HuH-7.5 (cell line): Measurements from ENCODE around the gene RNF115.
A peak's percentile ranks its signal among the peaks of the same experiment; 100 is the strongest.
"Not testable (repeated sequence)": the region's sequence is repeated elsewhere in the genome, so short reads cannot be mapped to it uniquely, and the experiment has no call there.

ENCODE experiments used
- DNase-seq: peaks from one replicate; pipeline ENCODE4 v3.0.0; 2011; ENCODE audit warnings: low spot score

The RNF115 gene

GRCh38 chr1:145730467-145730866 is 93.4 kb downstream of the RNF115 start:
- no peak for DNase-seq

GRCh38 chr1:145729666-145730436 is 94.0 kb downstream of the RNF115 start:
- DNase-seq, result no peak

- DNase-seq, result no peak
Measured at GRCh38 chr1:145729196-145729595, 94.7 kb downstream of the RNF115 start.

GRCh38 chr1:145726193-145726592 is 97.7 kb downstream of the RNF115 start:
- DNase-seq, result not testable (repeated sequence)

- DNase-seq, result peak; percentile 58
Measured at GRCh38 chr1:145720878-145721671, 102.8 kb downstream of the RNF115 start.

- no peak for DNase-seq
Measured at GRCh38 chr1:145720556-145720877, 103.4 kb downstream of the RNF115 start.

GRCh38 chr1:145719230-145720079 is 104.4 kb downstream of the RNF115 start, which contains the start of gene CD160:
TSS of gene CD160 (plus strand) at chr1:145719499. CDS start at chr1:145728328, 8,829 bp downstream.
- DNase-seq, result no peak

- DNase-seq, result not testable (repeated sequence)
Measured at GRCh38 chr1:145718465-145718864, 105.4 kb downstream of the RNF115 start.

GRCh38 chr1:145717833-145718232 is 106.1 kb downstream of the RNF115 start:
- no peak for DNase-seq

GRCh38 chr1:145716641-145717345 is 107.1 kb downstream of the RNF115 start:
- no peak for DNase-seq

- DNase-seq, result no peak
Measured at GRCh38 chr1:145714524-145715111, 109.3 kb downstream of the RNF115 start.

GRCh38 chr1:145711213-145711651 is 112.7 kb downstream of the RNF115 start:
- DNase-seq, result no peak

- DNase-seq, result no peak
Measured at GRCh38 chr1:145710291-145711027, 113.4 kb downstream of the RNF115 start.

GRCh38 chr1:145708063-145708462 is 115.8 kb downstream of the RNF115 start:
- no peak for DNase-seq

GRCh38 chr1:145707183-145707867 is 116.6 kb downstream of the RNF115 start, which contains the start of gene PDZK1:
TSS of gene PDZK1 (minus strand) at chr1:145707368. CDS start at chr1:145688021, 19,347 bp downstream.
- no peak for DNase-seq

- DNase-seq, result no peak
Measured at GRCh38 chr1:145706086-145706664, 117.7 kb downstream of the RNF115 start.

- DNase-seq, result no peak
Measured at GRCh38 chr1:145705622-145706021, 118.3 kb downstream of the RNF115 start.

GRCh38 chr1:145702826-145703225 is 121.1 kb downstream of the RNF115 start:
- DNase-seq, result no peak

GRCh38 chr1:145702052-145702451 is 121.8 kb downstream of the RNF115 start:
- DNase-seq, result no peak
